Osteoblast (primary cell): ENCODE data around the gene TMEM120A. TPM values are rescaled to one million over a fixed set of nuclear protein-coding genes. Genes with fewer than 3 reads are reported as not detected.
A peak's percentile ranks its signal among the peaks of the same experiment; 100 is the strongest.

Experiments used
- DNase-seq: peaks from one replicate; pipeline ENCODE4 v3.0.0; 2011; ENCODE audit warnings: low spot score, mixed read lengths; ENCODE audit not compliant: insufficient read length; ENCODE audit errors: missing footprints
- H2AFZ ChIP-seq: 2 replicates; pipeline ENCODE4 v1.6.0; 2011; ENCODE audit warnings: mild to moderate bottlenecking, low read length
- H3K27ac ChIP-seq: 2 replicates; pipeline ENCODE4 v1.5.1; 2011; ENCODE audit warnings: mild to moderate bottlenecking, low read depth, low read length, moderate library complexity
- H3K27me3 ChIP-seq: 2 replicates; pipeline ENCODE4 v1.6.0; 2012; ENCODE audit warnings: mild to moderate bottlenecking, control low read depth, inconsistent platforms, low read length, moderate library complexity; ENCODE audit not compliant: insufficient read depth
- H3K36me3 ChIP-seq: 2 replicates; pipeline ENCODE4 v1.5.1; 2011; ENCODE audit warnings: mild to moderate bottlenecking, low read length, control low read depth, moderate library complexity; ENCODE audit not compliant: insufficient read depth
- H3K4me1 ChIP-seq: 2 replicates; pipeline ENCODE4 v1.5.1; 2011; ENCODE audit warnings: mild to moderate bottlenecking, low read length, control low read depth, moderate library complexity; ENCODE audit not compliant: insufficient read depth
- H3K4me2 ChIP-seq: 2 replicates; pipeline ENCODE4 v1.6.0; 2011; ENCODE audit warnings: mild to moderate bottlenecking, low read length; ENCODE audit not compliant: insufficient read depth
- H3K4me3 ChIP-seq: fragments of 200-600 bp; sonication (generic); 3 replicates; pipeline ENCODE4 v1.5.1; 2012; ENCODE audit warnings: mild to moderate bottlenecking, low read length, inconsistent platforms; ENCODE audit not compliant: insufficient read depth
- H3K79me2 ChIP-seq: 2 replicates; pipeline ENCODE4 v1.6.0; 2012; ENCODE audit warnings: mild to moderate bottlenecking, low read length, control low read depth, inconsistent platforms; ENCODE audit not compliant: insufficient read depth
- H3K9me3 ChIP-seq: 2 replicates; pipeline ENCODE4 v1.5.1; 2011; ENCODE audit warnings: low read depth, low read length, control low read depth
- H4K20me1 ChIP-seq: 2 replicates; pipeline ENCODE4 v1.6.0; 2012; ENCODE audit warnings: mild to moderate bottlenecking, low read length, control low read depth; ENCODE audit not compliant: insufficient read depth
- total RNA-seq: library from RNA; depleted of rRNA; stranded (reverse); fragments of >200 nt; gene quantifications from 2 replicates; pipeline ENCODE4 v1.2.3, GENCODE V29; 2012
- TF ChIP-seq, protein P1 (sequence below): IDR thresholded peaks from 2 replicates; pipeline ENCODE4 v1.5.1; 2011; ENCODE audit warnings: mild to moderate bottlenecking, low read depth, low read length, moderate library complexity; ENCODE audit errors: extremely low read depth

Gene TMEM120A
- total RNA-seq, 1 donor: 25.3 TPM

DNA sequence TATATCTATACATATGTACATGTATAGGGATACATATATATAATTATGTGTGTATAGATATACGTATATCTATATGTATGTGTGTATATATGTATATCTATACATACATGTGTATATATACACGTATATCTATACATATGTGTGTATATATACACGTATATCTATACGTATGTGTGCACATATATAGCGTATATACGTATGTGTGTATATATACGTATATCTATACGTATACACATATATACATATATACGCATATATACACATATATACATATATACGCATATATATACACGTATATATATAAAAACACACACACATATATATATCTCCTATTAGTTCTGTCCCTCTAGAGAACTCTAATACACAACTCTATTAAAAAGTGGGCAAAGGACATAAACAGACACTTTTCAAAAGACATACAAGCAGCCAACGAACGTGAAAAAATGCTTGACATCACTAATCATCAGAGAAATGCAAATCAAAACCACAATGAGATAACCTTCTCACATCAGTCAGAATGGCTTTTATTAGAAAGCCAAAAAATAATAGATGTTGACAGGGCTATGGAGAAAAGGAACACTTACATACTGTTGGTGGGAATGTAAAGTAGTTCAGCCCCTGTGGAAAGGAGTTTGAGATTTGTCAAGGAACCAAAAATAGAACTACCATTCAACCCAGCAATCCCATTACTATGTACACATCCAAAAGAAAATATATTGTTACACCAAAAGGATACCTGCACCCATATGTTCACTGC is 22.0 kb upstream of the TMEM120A start:
- TF ChIP-seq, protein P1, sequence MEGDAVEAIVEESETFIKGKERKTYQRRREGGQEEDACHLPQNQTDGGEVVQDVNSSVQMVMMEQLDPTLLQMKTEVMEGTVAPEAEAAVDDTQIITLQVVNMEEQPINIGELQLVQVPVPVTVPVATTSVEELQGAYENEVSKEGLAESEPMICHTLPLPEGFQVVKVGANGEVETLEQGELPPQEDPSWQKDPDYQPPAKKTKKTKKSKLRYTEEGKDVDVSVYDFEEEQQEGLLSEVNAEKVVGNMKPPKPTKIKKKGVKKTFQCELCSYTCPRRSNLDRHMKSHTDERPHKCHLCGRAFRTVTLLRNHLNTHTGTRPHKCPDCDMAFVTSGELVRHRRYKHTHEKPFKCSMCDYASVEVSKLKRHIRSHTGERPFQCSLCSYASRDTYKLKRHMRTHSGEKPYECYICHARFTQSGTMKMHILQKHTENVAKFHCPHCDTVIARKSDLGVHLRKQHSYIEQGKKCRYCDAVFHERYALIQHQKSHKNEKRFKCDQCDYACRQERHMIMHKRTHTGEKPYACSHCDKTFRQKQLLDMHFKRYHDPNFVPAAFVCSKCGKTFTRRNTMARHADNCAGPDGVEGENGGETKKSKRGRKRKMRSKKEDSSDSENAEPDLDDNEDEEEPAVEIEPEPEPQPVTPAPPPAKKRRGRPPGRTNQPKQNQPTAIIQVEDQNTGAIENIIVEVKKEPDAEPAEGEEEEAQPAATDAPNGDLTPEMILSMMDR: no peak
- Histone ChIP-seq H4K20me1 (peaks cover 6% of the 10 kb centered on the region), H3K4me3 (no peak overlapping the region), H3K27me3 (no peaks in the 10 kb centered on the region), H3K9me3 (no peaks in the 10 kb centered on the region), H3K4me2 (no peak overlapping the region), H3K4me1 (no peaks in the 10 kb centered on the region), H3K36me3 (peaks cover 23% of the 10 kb centered on the region), H2AFZ (no peak overlapping the region), H3K27ac (no peak overlapping the region), H3K79me2 (no peaks in the 10 kb centered on the region)
- no peak for DNase-seq

- Histone ChIP-seq H3K4me2 (no peak overlapping the region), H3K36me3 (peaks cover 4% of the 10 kb centered on the region), H3K27ac (no peak overlapping the region), H2AFZ (no peak overlapping the region), H3K4me3 (no peak overlapping the region), H3K27me3 (no peaks in the 10 kb centered on the region), H4K20me1 (peaks cover 4% of the 10 kb centered on the region), H3K79me2 (no peaks in the 10 kb centered on the region), H3K9me3 (no peaks in the 10 kb centered on the region), H3K4me1 (peaks cover 15% of the 10 kb centered on the region)
- peak; percentile 83 for DNase-seq
- TF ChIP-seq, protein P1: no peak
Observed at GRCh38 chr7:76011442-76011861, 17.1 kb upstream of the TMEM120A start.

- DNase-seq: no peak
- H3K27ac ChIP-seq: peak overlapping the region; percentile 41
Observed at GRCh38 chr7:76009672-76010600, 15.5 kb upstream of the TMEM120A start.

More at GRCh38 chr7:76009672-76010600, 15.5 kb upstream of the TMEM120A start:
- Histone ChIP-seq H3K4me2 (peak overlapping the region; percentile 66), H3K79me2 (no peaks in the 10 kb centered on the region), H2AFZ (no peak overlapping the region), H3K4me1 (peaks cover 15% of the 10 kb centered on the region), H3K9me3 (no peaks in the 10 kb centered on the region), H3K4me3 (no peak overlapping the region), H3K27me3 (no peaks in the 10 kb centered on the region), H3K36me3 (peaks cover 5% of the 10 kb centered on the region), H4K20me1 (peaks cover 4% of the 10 kb centered on the region)
- TF ChIP-seq, protein P1: no peak
